AG08395 (cell line): ENCODE data around the gene AURKAIP1.
A peak's percentile ranks its signal among the peaks of the same experiment; 100 is the strongest.

Experiments
- DNase-seq: peaks from one replicate; pipeline ENCODE4 v3.0.0; 2012; ENCODE audit warnings: mixed read lengths, low spot score

AURKAIP1 gene

GRCh38 chr1:1360506-1361169 is 14.4 kb downstream of the AURKAIP1 start:
- peak; percentile 96 for DNase-seq

GRCh38 chr1:1359664-1360468 is 15.1 kb downstream of the AURKAIP1 start:
- DNase-seq: peak; percentile 66

- peak; percentile 53 for DNase-seq
Observed at GRCh38 chr1:1359308-1359663, 15.7 kb downstream of the AURKAIP1 start.

GRCh38 chr1:1358433-1359271 is 16.4 kb downstream of the AURKAIP1 start, which contains the start of gene MXRA8:
MXRA8 (minus strand) TSS chr1:1358555; CDS start chr1:1358504, 51 bp downstream.
- peak; percentile 92 for DNase-seq

- peak; percentile 24 for DNase-seq
Observed at GRCh38 chr1:1357871-1358432, 17.1 kb downstream of the AURKAIP1 start.

- no peak for DNase-seq
Observed at GRCh38 chr1:1356796-1357401, 18.1 kb downstream of the AURKAIP1 start.

GRCh38 chr1:1356166-1356795 is 18.7 kb downstream of the AURKAIP1 start:
- DNase-seq: no peak

GRCh38 chr1:1355416-1355815 is 19.6 kb downstream of the AURKAIP1 start:
- no peak for DNase-seq

- no peak for DNase-seq
Observed at GRCh38 chr1:1354271-1355247, 20.4 kb downstream of the AURKAIP1 start.

- DNase-seq: no peak
Observed at GRCh38 chr1:1353389-1354151, 21.4 kb downstream of the AURKAIP1 start.

GRCh38 chr1:1352786-1353388 is 22.1 kb downstream of the AURKAIP1 start:
- DNase-seq: no peak

- peak; percentile 50 for DNase-seq
Observed at GRCh38 chr1:1351511-1352427, 23.2 kb downstream of the AURKAIP1 start.

GRCh38 chr1:1349256-1350012 is 25.6 kb downstream of the AURKAIP1 start, which contains the start of gene DVL1:
DVL1 (minus strand) TSS chr1:1349418; CDS start chr1:1349065, 353 bp downstream.
- DNase-seq: peak; percentile 83

- no peak for DNase-seq
Observed at GRCh38 chr1:1348420-1349255, 26.4 kb downstream of the AURKAIP1 start.

GRCh38 chr1:1347663-1348419 is 27.2 kb downstream of the AURKAIP1 start:
- peak; percentile 39 for DNase-seq
